GM13977 (cell line): ENCODE measurements around the gene UNC45A.

Source experiments
- DNase-seq: peaks from one replicate; pipeline ENCODE4 v3.0.0; 2012; ENCODE audit warnings: low spot score
- CTCF ChIP-seq: IDR thresholded peaks from 2 replicates; pipeline ENCODE4 v1.5.1; 2012; ENCODE audit warnings: mild to moderate bottlenecking, control low read depth; ENCODE audit not compliant: insufficient read depth; ENCODE audit errors: extremely low read depth, missing control alignments
- in situ Hi-C: fragments of 300-500 bp; cut with MboI; formaldehyde crosslinking; loops from one replicate; pipeline ENCODE4 v1.12.0; 2022; ENCODE audit warnings: low sequenced_read_pairs, low pct_unique_long_range_greater_than_20kb, mixed read lengths, inconsistent platforms; ENCODE audit not compliant: unreplicated experiment

The UNC45A gene

DNA sequence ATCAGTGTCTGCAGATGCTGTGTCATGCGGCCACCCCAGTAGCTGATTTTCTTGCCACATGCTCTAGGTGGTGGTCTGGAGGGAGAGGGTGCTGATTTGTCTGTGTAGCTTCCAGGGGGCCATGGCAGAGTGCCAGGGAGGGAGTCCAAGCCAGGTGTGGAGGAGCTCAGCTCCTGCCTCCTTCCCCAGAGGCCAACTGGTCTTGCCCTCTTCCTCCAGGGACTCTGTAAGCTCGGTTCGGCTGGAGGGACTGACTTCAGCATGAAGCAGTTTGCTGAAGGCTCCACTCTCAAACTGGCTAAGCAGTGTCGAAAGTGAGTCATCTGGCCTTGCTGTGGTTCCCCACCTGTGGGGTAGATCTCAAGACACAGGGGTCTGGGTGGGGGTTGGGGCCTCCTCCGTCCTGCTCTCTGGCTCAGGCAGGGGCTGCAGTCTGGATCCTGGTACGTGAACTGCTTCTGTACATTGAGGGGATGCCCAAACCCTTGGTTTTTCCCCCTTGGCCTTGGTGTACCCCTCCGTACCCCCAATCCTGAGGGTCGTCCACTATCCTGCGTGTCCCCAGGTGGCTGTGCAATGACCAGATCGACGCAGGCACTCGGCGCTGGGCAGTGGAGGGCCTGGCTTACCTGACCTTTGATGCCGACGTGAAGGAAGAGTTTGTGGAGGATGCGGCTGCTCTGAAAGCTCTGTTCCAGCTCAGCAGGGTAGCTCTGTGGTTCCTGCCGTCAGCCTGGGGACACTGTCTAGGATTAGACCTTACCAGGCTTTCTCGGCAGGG is 12.7 kb downstream of the UNC45A start:
- DNase-seq = no peak
- in situ Hi-C loops = no loop called here
- TF ChIP-seq CTCF = no peak

- no peak for TF ChIP-seq CTCF
- in situ Hi-C loops = no loop called here
- DNase-seq = no peak
Observed at GRCh38 chr15:90948506-90948905, 13.4 kb downstream of the UNC45A start.

- no peak for DNase-seq
- no peak for TF ChIP-seq CTCF
- in situ Hi-C loops = no loop called here
Observed at GRCh38 chr15:90949979-90950675, 15.0 kb downstream of the UNC45A start.

- DNase-seq = no peak
- in situ Hi-C loops = no loop called here
- TF ChIP-seq CTCF = no peak
Observed at GRCh38 chr15:90950676-90951075, 15.6 kb downstream of the UNC45A start.

GRCh38 chr15:90952901-90953677 is 18.0 kb downstream of the UNC45A start:
- no peak for DNase-seq
- TF ChIP-seq CTCF = no peak
- in situ Hi-C loops = no loop called here

GRCh38 chr15:90953947-90954711 is 19.0 kb downstream of the UNC45A start:
- in situ Hi-C loops = no loop called here
- TF ChIP-seq CTCF = no peak
- DNase-seq = no peak
